GM19438 (cell line): ENCODE results near the gene SEC61G.

Experiments used
- ATAC-seq: cut with Tn5 transposase; IDR thresholded peaks from one replicate; pipeline ENCODE4 v1.9.1; 2021; ENCODE audit warnings: low read depth; ENCODE audit not compliant: unreplicated experiment

SEC61G gene

GRCh38 chr7:54758702-54759592 lies at the start of gene SEC61G:
Gene SEC61G, minus strand, starts transcription at chr7:54759211. Its CDS starts 1,623 bp downstream, at chr7:54757588.
- ATAC-seq: peak; percentile 91

DNA sequence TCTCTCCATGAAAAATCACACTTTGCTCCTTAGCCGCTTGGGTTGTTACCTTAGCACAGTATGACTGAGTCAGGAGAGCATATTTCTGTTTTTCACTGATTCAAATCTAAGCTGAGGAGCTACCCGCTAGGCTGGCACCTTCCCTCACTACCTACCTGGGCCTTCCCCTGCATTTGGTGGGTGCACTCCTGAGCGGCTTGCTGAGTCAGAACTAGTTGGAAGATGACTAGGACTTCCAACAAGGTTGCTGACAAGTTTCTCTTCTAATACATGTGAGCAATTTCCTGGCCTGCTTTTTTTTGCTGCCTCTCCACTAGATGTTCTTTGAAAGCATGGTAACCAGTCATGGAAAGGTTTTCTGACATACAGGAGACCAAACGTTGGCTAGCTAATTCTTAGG lies 43.8 kb upstream of the SEC61G start:
- no peak for ATAC-seq

DNA sequence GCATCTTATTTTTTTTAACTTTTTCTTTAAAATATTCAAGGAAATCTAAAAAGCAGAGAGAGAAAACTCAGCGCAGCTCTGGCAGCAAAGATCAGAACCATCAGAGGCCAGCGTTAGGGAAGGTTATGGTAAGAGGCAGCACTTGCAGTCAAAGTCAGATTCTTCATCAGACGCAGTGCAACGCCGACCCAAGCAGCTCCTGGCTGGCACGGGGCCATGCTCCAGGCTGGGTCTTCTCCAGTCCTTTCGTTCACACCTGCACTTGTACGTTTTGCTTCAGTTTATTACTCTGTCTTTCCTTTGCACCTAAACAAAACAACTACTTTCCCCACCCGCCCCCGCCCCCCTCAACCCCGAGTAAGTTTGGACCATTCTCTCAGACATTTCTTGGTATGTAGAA lies 43.1 kb upstream of the SEC61G start:
- ATAC-seq: no peak

- ATAC-seq: no peak
Observed at GRCh38 chr7:54799792-54800191, 40.8 kb upstream of the SEC61G start.

- no peak for ATAC-seq
Observed at GRCh38 chr7:54798530-54798929, 39.5 kb upstream of the SEC61G start.

DNA sequence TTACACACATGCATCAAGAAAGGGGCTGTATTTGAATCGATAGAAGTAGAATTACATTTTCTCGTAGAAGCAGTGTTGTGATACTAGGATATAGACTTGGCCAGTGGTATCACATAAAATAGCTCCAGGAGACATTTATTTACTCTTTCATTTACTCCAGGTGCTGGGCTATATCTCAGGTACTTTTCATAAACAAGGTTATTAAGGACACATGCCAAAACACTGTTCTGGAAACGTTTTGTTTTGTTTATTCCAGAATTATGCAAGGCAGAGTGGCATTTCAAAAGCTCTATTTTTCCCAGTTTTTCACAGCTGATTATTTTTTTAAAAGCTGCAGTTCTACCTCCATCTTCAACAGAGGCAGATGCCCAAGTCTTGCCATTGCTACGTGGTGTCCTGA lies 37.8 kb upstream of the SEC61G start:
- no peak for ATAC-seq

GRCh38 chr7:54796150-54796549 lies 37.1 kb upstream of the SEC61G start:
- no peak for ATAC-seq

DNA sequence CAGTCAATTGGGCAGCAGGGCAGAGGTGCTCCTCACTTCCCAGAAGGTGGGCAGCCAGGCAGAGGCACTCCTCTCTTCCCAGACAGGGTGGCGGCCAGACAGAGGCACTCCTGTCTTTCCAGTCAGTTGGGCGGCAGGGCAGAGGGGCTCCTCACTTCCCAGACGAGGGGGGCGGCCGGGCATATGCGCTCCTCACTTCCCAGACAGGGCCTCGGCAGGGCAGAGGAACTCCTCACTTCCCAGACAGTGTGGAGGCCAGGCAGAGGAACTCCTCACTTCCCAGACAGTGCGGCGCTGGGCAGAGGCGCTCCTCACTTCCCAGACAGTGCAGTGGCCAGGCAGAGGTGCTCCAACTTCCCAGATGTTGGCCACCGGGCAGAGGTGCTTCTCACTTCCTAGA lies 33.4 kb upstream of the SEC61G start:
- no peak for ATAC-seq

DNA sequence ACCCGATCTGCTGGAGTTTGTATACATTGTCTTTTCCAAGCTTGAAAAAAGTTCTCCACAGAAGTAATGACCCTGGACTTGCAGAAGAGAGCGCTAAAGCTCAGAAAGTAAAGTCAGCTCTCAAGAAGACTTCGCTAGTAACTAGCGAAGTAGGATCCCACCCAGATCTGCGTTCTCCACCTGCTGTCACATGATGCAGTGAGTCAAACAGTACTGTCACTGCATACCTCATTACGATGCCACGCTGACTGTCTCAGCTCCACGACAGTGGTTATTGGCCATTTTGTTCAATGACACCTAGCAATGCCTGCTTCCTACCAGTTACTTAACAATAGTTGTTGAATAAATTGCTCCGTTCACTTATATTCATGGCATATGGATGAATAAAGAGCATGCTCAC lies 29.7 kb upstream of the SEC61G start:
- peak; percentile 72 for ATAC-seq

- no peak for ATAC-seq
Observed at GRCh38 chr7:54785261-54785660, 26.2 kb upstream of the SEC61G start.

DNA sequence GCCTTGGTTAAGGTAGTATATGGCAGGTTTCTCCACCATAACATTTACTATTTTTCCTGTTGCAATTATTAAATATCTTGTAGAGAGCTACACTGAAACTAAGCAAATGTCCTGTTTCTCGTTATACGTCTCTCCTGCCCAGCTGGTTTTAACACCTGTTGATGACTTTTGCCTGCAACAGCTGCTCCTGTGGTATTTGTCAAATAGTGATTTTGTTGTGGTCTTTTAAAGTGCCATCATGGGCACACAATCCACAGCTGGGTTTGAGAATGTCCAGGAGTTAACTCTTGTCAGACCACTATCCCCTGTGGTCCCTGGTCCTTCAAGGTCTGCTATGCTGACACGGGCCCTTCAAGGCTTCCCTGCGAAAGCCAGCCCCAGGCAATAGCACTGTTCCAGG lies 24.9 kb upstream of the SEC61G start:
- ATAC-seq: no peak

- no peak for ATAC-seq
Observed at GRCh38 chr7:54782829-54783228, 23.8 kb upstream of the SEC61G start.

DNA sequence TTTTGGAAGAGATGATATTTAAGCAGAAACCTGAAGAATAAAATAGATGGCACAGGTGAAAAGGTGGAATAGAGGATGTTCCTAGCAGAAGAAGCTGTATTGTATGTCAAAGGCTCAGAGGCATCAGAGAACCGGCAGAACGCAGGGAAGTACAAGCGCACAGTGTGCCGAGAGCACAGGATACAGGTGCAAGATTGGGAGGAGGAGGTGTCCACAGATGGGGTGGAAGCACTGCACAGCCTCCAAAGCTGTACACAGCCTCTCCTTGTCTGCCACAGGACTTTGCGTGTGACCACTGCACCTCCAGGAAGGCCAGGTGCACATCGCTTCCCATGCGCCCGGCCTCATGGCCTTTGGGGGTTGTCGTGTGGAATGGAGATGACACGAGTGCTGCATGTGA lies 23.3 kb upstream of the SEC61G start:
- ATAC-seq: no peak

GRCh38 chr7:54781134-54781920 lies 22.3 kb upstream of the SEC61G start:
- ATAC-seq: no peak

GRCh38 chr7:54780490-54780889 lies 21.5 kb upstream of the SEC61G start:
- no peak for ATAC-seq

GRCh38 chr7:54778696-54779540 lies 19.9 kb upstream of the SEC61G start:
- no peak for ATAC-seq

- no peak for ATAC-seq
Observed at GRCh38 chr7:54778166-54778565, 19.2 kb upstream of the SEC61G start.

- no peak for ATAC-seq
Observed at GRCh38 chr7:54774785-54775740, 16.1 kb upstream of the SEC61G start.

- peak; percentile 98 for ATAC-seq
Observed at GRCh38 chr7:54773472-54774399, 14.7 kb upstream of the SEC61G start.
